ENCODE results near the gene CCAR1. TPM values are rescaled to one million over a fixed set of nuclear protein-coding genes. Genes with fewer than 3 reads are reported as not detected.
"Not testable (repeated sequence)": the region's sequence is repeated elsewhere in the genome, so short reads cannot be mapped to it uniquely, and the experiment has no call there.

The CCAR1 gene
- total and polyA plus RNA-seq, 2 of the 4 experiments (the other 2 are of a cell fraction) = 35.1 to 60.8 TPM

- dilution Hi-C loops (cut with HindIII; ENCODE audit: low sequenced_read_pairs, unreplicated experiment); H4K91ac ChIP-seq (ENCODE audit: insufficient read depth, low read depth, low read length); H3K9me3 ChIP-seq (ENCODE audit: control insufficient read depth, insufficient read depth, low read length); POLR2A ChIA-PET (ENCODE audit: unreplicated experiment); H3K56ac ChIP-seq (ENCODE audit: extremely low read depth, insufficient read depth, low read length); H2AK9ac ChIP-seq (replicated peaks; ENCODE audit: low read depth, low read length, poor library complexity); H2BK20ac ChIP-seq (ENCODE audit: low read depth, low read length); H3K4me2 ChIP-seq (ENCODE audit: low read depth, low read length); H3K18ac ChIP-seq (ENCODE audit: low read depth, low read length); H3K4me3 ChIP-seq (ENCODE audit: insufficient read depth, low read depth, low read length); H2BK120ac ChIP-seq (ENCODE audit: low read depth, low read length); H3K4me1 ChIP-seq (ENCODE audit: control insufficient read depth, insufficient read depth, low read length); H4K20me1 ChIP-seq (ENCODE audit: insufficient read depth, low read length); H2AFZ ChIP-seq (replicated peaks; ENCODE audit: low read length, poor library complexity); H3K4ac ChIP-seq (ENCODE audit: low read depth, low read length); ATAC-seq (ENCODE audit: low read depth); H2BK5ac ChIP-seq (ENCODE audit: low read depth, low read length, poor library complexity, severe bottlenecking); H4K5ac ChIP-seq (ENCODE audit: low read depth, low read length); H3K9me1 ChIP-seq (ENCODE audit: insufficient read depth, low read length); BruUV-seq (replicated peaks); H2BK15ac ChIP-seq (ENCODE audit: low read depth, low read length); H4K8ac ChIP-seq (ENCODE audit: low read depth in 2 of 2, low read length in 2 of 2); DNase-seq; H3K27ac ChIP-seq (ENCODE audit: insufficient read depth, low read length); H3K23ac ChIP-seq (ENCODE audit: low read depth, low read length); in situ Hi-C loops (cut with MboI; ENCODE audit: low sequenced_read_pairs); H3K14ac ChIP-seq (replicated peaks; ENCODE audit: low read depth, low read length); H3K9ac ChIP-seq (ENCODE audit: low read depth, low read length); CTCF ChIA-PET; H2AK5ac ChIP-seq (ENCODE audit: low read depth, low read length); H3K27me3 ChIP-seq (ENCODE audit: control insufficient read depth, insufficient read depth, low read length): not testable (repeated sequence)
- intact Hi-C loops (cut with micrococcal nuclease) = loop anchor here (5.0 to 10.0 kb wide), 3 partner anchors 37 to 396 kb away; no protein-coding TSS in a partner anchor
- no CpG with 5 or more reads among the region's 5 CpGs for WGBS, 2 experiments (ENCODE audit: extremely low coverage in 2 of 2, insufficient read length in 1 of 2)
- Histone ChIP-seq H3K36me3 (ENCODE audit: control insufficient read depth, insufficient read depth, low read length) (peaks cover 51% of the 10 kb centered on the region), H3K79me1 (ENCODE audit: low read depth in 1 of 2, low read length in 2 of 2) (peaks cover 3 to 14% of the 10 kb centered on the region in 2 experiments)
Observed at GRCh38 chr10:68740676-68741075, 19.6 kb downstream of the CCAR1 start.

Measured in IMR-90 (cell line).